ENCODE data around the gene CRIP1.

The CRIP1 gene

DNA sequence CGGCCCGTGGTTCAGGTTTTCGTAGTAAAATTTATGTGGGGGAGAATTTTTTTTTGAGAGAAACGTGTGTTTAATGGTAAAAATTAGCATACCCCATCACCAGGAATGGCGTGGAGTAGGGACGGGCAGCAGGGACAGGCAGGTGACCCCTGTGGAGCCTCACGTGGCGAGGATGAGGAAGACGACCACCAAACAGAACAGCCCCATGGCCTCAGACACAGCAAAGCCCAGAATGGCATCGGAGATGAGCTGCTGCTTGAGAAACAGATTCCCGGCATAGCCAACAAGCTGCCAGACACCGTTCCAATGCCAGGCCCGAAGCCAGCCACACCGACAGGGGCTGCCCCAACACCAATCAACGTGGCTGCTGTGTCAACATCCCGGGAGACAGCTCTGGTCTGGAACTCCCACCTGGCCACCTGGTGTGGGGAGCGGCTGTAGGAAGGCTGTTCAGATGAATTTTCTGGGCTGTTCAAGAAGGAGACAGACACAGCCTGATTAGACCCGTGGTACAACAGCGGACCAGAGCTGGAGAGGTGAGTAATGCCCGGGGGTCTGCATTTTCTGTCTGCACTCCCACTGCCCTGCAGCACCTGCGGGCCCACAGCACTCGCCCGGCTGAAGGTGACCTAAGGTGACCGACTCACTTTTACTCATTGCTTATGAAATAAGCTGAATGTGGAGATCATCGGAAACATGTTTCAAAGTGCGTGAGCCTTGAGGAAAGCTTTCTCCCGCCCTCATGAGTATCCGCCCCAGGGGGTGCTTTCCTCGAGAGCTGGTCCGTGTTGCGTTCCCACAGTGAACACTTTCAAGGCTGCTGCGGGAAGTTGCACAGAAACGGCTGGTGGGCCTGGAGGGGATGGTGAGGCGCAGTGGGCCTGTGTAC, 50.2 kb downstream of the CRIP1 start:
- Histone ChIP-seq H3K4me1 (ENCODE audit: control insufficient read depth in 2 of 2, insufficient read depth in 2 of 2, low read length in 2 of 2) (peaks cover 0 to 2% of the 10 kb centered on the region in 2 donors), H3K9me3 (ENCODE audit: control insufficient read depth in 2 of 2, low read length in 2 of 2) (no peaks in the 10 kb centered on the region), H3K27me3 (ENCODE audit: control insufficient read depth in 2 of 2, insufficient read depth in 2 of 2, low read length in 2 of 2) (peaks cover 13 to 22% of the 10 kb centered on the region in 2 donors), H3K4me3 (ENCODE audit: low read length in 2 of 2) (no peak overlapping the region), H3K36me3 (ENCODE audit: control insufficient read depth in 2 of 2, insufficient read depth in 2 of 2, low read length in 2 of 2) (no peaks in the 10 kb centered on the region), H3K27ac (ENCODE audit: low read depth in 2 of 2, low read length in 2 of 2) (no peak overlapping the region), H3K9ac (ENCODE audit: low read depth in 1 of 2, low read length in 2 of 2) (no peak overlapping the region)

DNA sequence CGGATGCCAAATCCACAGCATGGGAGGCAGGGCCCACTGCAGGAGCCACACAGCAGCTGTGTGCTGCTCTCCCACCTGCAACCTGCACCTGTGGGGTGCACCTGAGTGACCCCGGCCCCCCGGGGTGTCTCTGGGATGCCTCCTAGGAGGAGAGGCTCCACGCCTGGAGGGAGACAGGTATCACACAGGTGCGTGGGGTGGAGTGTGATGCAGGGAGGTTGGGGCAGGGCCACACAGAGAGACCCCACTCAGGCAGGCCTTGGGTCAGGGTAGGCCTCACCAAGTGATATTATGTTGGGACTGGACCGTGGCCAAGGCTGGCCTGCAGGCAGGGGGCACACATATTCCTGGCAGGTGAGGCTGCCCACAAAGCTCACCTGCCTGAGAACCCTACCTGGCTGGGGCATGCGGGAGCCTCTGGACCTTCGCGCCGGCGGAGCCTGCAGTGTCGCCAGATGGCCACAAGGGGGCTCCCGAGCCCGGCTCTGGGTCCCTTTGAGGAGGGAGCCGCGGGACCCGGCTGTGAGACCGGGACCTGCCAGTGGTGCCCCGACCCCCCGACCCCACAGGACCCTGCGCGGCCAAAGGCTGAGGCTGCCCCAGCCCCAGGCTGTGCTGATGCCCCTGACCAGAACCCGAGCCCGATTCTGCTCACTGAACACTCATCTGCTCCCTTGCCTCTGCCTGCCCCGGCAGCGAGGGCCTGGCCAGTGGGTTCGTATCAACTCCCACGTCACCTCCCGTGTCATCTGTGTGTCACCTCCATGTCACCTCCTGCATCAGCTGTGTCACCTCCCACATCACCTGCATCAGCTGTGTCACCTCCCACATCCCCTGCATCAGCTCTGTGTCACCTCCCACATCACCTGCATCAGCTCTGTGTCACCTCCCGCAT, 51.1 kb downstream of the CRIP1 start:
- peaks cover 13 to 22% of the 10 kb centered on the region in 2 donors for H3K27me3 ChIP-seq (ENCODE audit: control insufficient read depth in 2 of 2, insufficient read depth in 2 of 2, low read length in 2 of 2)
- H3K9me3 ChIP-seq (ENCODE audit: control insufficient read depth in 2 of 2, low read length in 2 of 2), result no peaks in the 10 kb centered on the region
- H3K4me3 ChIP-seq (ENCODE audit: low read length in 2 of 2), result no peak overlapping the region
- peaks cover 0 to 2% of the 10 kb centered on the region in 2 donors for H3K4me1 ChIP-seq (ENCODE audit: control insufficient read depth in 2 of 2, insufficient read depth in 2 of 2, low read length in 2 of 2)
- no peak overlapping the region for H3K9ac ChIP-seq (ENCODE audit: low read depth in 1 of 2, low read length in 2 of 2)
- H3K36me3 ChIP-seq (ENCODE audit: control insufficient read depth in 2 of 2, insufficient read depth in 2 of 2, low read length in 2 of 2), result no peaks in the 10 kb centered on the region
- no peak overlapping the region for H3K27ac ChIP-seq (ENCODE audit: low read depth in 2 of 2, low read length in 2 of 2)

Data from mucosa of rectum (tissue), 2 donors.